ENCODE results near the gene HERPUD2.

DNA sequence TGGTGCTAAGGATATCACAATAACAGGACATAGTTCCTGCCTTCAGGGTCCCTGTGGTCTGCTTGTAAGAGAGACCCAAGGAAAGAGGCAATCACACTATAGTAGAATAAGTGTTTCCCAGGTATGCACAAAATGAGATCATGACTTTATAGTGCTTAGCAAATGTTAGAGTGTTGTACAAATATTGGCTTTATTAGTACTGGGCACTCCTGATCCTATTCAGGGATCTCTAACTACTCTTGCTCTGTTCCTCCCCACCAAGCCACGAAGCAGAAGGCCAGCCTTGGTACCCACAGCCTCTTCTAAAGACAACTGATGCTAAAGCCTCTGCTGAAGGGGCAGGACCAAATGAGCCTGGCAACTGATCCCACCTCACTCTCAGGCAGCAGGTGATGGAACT, 75.1 kb downstream of the HERPUD2 start:
- TF ChIP-seq POLR2A (IDR thresholded peaks at IDR 0.05; ENCODE audit: low read depth, low read length) = no peak
- TF ChIP-seq RCOR1 (IDR thresholded peaks at IDR 0.05; ENCODE audit: insufficient replicate concordance, low read length) = no peak
- TF ChIP-seq, protein P1, sequence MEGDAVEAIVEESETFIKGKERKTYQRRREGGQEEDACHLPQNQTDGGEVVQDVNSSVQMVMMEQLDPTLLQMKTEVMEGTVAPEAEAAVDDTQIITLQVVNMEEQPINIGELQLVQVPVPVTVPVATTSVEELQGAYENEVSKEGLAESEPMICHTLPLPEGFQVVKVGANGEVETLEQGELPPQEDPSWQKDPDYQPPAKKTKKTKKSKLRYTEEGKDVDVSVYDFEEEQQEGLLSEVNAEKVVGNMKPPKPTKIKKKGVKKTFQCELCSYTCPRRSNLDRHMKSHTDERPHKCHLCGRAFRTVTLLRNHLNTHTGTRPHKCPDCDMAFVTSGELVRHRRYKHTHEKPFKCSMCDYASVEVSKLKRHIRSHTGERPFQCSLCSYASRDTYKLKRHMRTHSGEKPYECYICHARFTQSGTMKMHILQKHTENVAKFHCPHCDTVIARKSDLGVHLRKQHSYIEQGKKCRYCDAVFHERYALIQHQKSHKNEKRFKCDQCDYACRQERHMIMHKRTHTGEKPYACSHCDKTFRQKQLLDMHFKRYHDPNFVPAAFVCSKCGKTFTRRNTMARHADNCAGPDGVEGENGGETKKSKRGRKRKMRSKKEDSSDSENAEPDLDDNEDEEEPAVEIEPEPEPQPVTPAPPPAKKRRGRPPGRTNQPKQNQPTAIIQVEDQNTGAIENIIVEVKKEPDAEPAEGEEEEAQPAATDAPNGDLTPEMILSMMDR (conservative IDR thresholded peaks at IDR 0.05; ENCODE audit: low read depth, low read length) = no peak
- no peak for TF ChIP-seq MXI1 (IDR thresholded peaks at IDR 0.05; ENCODE audit: borderline replicate concordance, low read depth, low read length)
- TF ChIP-seq SMC3 (IDR thresholded peaks at IDR 0.05; ENCODE audit: low read depth, low read length) = no peak
- TF ChIP-seq CHD1 (IDR thresholded peaks at IDR 0.05; ENCODE audit: low read depth, low read length) = no peak
- TF ChIP-seq, protein P2, sequence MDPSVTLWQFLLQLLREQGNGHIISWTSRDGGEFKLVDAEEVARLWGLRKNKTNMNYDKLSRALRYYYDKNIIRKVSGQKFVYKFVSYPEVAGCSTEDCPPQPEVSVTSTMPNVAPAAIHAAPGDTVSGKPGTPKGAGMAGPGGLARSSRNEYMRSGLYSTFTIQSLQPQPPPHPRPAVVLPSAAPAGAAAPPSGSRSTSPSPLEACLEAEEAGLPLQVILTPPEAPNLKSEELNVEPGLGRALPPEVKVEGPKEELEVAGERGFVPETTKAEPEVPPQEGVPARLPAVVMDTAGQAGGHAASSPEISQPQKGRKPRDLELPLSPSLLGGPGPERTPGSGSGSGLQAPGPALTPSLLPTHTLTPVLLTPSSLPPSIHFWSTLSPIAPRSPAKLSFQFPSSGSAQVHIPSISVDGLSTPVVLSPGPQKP (IDR thresholded peaks at IDR 0.05; ENCODE audit: borderline replicate concordance, low read depth, low read length) = no peak
- TF ChIP-seq, protein P3, sequence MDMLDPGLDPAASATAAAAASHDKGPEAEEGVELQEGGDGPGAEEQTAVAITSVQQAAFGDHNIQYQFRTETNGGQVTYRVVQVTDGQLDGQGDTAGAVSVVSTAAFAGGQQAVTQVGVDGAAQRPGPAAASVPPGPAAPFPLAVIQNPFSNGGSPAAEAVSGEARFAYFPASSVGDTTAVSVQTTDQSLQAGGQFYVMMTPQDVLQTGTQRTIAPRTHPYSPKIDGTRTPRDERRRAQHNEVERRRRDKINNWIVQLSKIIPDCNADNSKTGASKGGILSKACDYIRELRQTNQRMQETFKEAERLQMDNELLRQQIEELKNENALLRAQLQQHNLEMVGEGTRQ (IDR thresholded peaks at IDR 0.05; ENCODE audit: low read depth, low read length) = no peak
- TF ChIP-seq RFX5 (IDR thresholded peaks at IDR 0.05; ENCODE audit: low read depth, low read length) = no peak
